ENCODE results near the gene ADD1. TPM values are rescaled to one million over a fixed set of nuclear protein-coding genes. Genes with fewer than 3 reads are reported as not detected.

Gene ADD1
- total and polyA plus RNA-seq, 2 of the 13 experiments (the other 11 are each of a cell fraction or from before 2014, with no cell fraction given): 73.9 to 122 TPM

GRCh38 chr4:2805712-2806389, 37.8 kb upstream of the ADD1 start (continued):
- no peak for TF ChIP-seq ZNF646 (CRISPR knock-in tag; IDR thresholded peaks at IDR 0.05)
- no peak for TF ChIP-seq STAG1 (CRISPR knock-in tag; IDR thresholded peaks at IDR 0.05)
- TF ChIP-seq MEIS1 (CRISPR knock-in tag; IDR thresholded peaks at IDR 0.05; ENCODE audit: borderline replicate concordance): no peak
- no peak for TF ChIP-seq DR1 (CRISPR knock-in tag; IDR thresholded peaks at IDR 0.05)
- no peak for TF ChIP-seq FOXM1 (CRISPR knock-in tag; IDR thresholded peaks at IDR 0.05)
